Naive thymus-derived CD4-positive, alpha-beta T cell (primary cell): Measurements from ENCODE around the gene HIF3A. TPM values are rescaled to one million over a fixed set of nuclear protein-coding genes. Genes with fewer than 3 reads are reported as not detected.
"Not testable (repeated sequence)": the region's sequence is repeated elsewhere in the genome, so short reads cannot be mapped to it uniquely, and the experiment has no call there.

ENCODE experiments used
- ATAC-seq: fragments of 150-1000 bp; cut with Tn5 transposase; 2 replicates; pipeline ENCODE4 v1.10.0; 2021; ENCODE audit warnings: mild to moderate bottlenecking, moderate library complexity
- CTCF ChIA-PET: fragments of 350-600 bp; sonication (Branson Sonifier 250); formaldehyde crosslinking; loops from one replicate; lab custom pipeline; 2021; ENCODE audit warnings: antibody characterized with exemption; lab: Charles Lee
- POLR2A ChIA-PET: fragments of 350-600 bp; sonication (Branson Sonifier 250); formaldehyde crosslinking; loops from one replicate; lab custom pipeline; 2021; ENCODE audit warnings: antibody characterized with exemption, inconsistent platforms; lab: Charles Lee
- DNase-seq, 9 donors: peaks; one replicate each; pipeline versions ENCODE4 v3.0.0 to v3.0.0-alpha.2; 2020 to 2022; ENCODE audit warnings: mixed read lengths in 1 of 9
- H3K27ac ChIP-seq: one replicate; pipeline ENCODE4 v1.7.0; 2013; ENCODE audit warnings: mild to moderate bottlenecking, low read depth, low read length, moderate library complexity
- H3K27me3 ChIP-seq, 2 donors: one replicate each; pipeline ENCODE4 v1.7.0; 2013; ENCODE audit warnings: low read length in 2 of 2, mild to moderate bottlenecking in 2 of 2, moderate library complexity in 2 of 2; ENCODE audit not compliant: control insufficient read depth in 2 of 2, insufficient read depth in 2 of 2
- H3K36me3 ChIP-seq, 3 experiments: 1 replicate in 2 of 3; 2 replicates in 1 of 3; pipeline ENCODE4 v1.7.0; 2013; ENCODE audit warnings: low read length in 3 of 3, mild to moderate bottlenecking in 3 of 3, moderate library complexity in 1 of 3; ENCODE audit not compliant: insufficient read depth in 3 of 3, control insufficient read depth in 2 of 3
- H3K4me1 ChIP-seq, 2 donors: one replicate each; pipeline ENCODE4 v1.7.0; 2013; ENCODE audit warnings: low read length in 2 of 2, mild to moderate bottlenecking in 2 of 2, moderate library complexity in 1 of 2; ENCODE audit not compliant: control insufficient read depth in 2 of 2, insufficient read depth in 2 of 2
- H3K4me3 ChIP-seq: 2 replicates; pipeline ENCODE4 v1.7.0; 2013; ENCODE audit warnings: mild to moderate bottlenecking, low read length
- H3K9me3 ChIP-seq, 3 experiments: 1 replicate in 2 of 3; 2 replicates in 1 of 3; pipeline ENCODE4 v1.7.0; 2013; ENCODE audit warnings: low read length in 3 of 3; ENCODE audit not compliant: control insufficient read depth in 2 of 3
- H3K27ac Mint-ChIP-seq, 9 donors: one replicate each; pipeline ENCODE4 v1.8.0; 2020 to 2022; ENCODE audit warnings: mixed read lengths in 9 of 9, mild to moderate bottlenecking in 8 of 9, moderate library complexity in 5 of 9, inconsistent platforms in 2 of 9
- H3K27me3 Mint-ChIP-seq, 5 donors: one replicate each; pipeline ENCODE4 v1.8.0; 2021 to 2022; ENCODE audit warnings: mixed read lengths in 5 of 5, mild to moderate bottlenecking in 1 of 5
- H3K36me3 Mint-ChIP-seq, 5 donors: one replicate each; pipeline ENCODE4 v1.8.0; 2020 to 2022; ENCODE audit warnings: mixed read lengths in 5 of 5, mild to moderate bottlenecking in 3 of 5, inconsistent platforms in 1 of 5
- H3K4me1 Mint-ChIP-seq, 7 donors: one replicate each; pipeline ENCODE4 v1.8.0; 2020 to 2022; ENCODE audit warnings: mixed read lengths in 7 of 7, mild to moderate bottlenecking in 3 of 7, inconsistent platforms in 1 of 7
- H3K4me3 Mint-ChIP-seq, 10 donors: one replicate each; pipeline ENCODE4 v1.8.0; 2020 to 2022; ENCODE audit warnings: mild to moderate bottlenecking in 10 of 10, mixed read lengths in 10 of 10, moderate library complexity in 6 of 10, inconsistent platforms in 2 of 10
- H3K9me3 Mint-ChIP-seq, 11 donors: one replicate each; pipeline ENCODE4 v1.8.0; 2020 to 2022; ENCODE audit warnings: mixed read lengths in 11 of 11, mild to moderate bottlenecking in 4 of 11, inconsistent platforms in 1 of 11, moderate library complexity in 1 of 11
- intact Hi-C, 2 donors: fragments of 100-400 bp; cut with micrococcal nuclease; formaldehyde crosslinking; loops; one replicate each; pipeline ENCODE4 v1.15.1; 2023
- polyA plus RNA-seq, 2 donors: library from polyadenylated mRNA; unstranded; fragments of 300-500 nt; fragmentation: Illumina TruSeq; gene quantifications; one replicate each; pipeline ENCODE4 v1.2.3, GENCODE V29; 2021
- total RNA-seq, 6 experiments: library from RNA in 5 of 6; stranded (reverse) in 5 of 6; gene quantifications; 1 replicate in 5 of 6; 2 replicates in 1 of 6; pipeline ENCODE4 v1.2.3 and lab custom pipeline; 2021 to 2026

The HIF3A gene
- total and polyA plus RNA-seq, 7 experiments from 2014 or later, result not detected

DNA sequence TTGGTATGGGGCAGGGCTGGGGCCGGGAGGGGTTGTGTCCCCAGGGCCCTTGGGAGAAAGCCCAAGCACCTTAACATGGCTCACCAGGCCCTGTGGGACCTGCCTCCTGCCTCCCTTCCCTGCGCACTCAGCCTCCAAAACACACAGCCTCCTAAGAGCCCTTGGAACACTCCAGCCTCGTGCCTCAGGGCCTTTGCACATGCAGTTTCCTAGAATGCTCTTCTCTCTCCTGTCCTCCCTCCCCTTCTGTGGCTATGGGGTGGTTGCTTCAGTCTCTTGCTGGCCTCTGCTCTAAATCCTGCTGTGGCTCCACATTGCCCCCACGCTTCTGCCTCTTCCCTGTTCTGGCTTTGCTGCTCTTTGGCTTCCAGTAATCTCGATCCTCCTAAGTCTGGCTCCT lies 23.7 kb downstream of the HIF3A start:
- POLR2A ChIA-PET, result no interaction called here
- peaks cover 0 to 3% (median 0%) of the 10 kb centered on the region in 5 donors for H3K27me3 Mint-ChIP-seq
- no peak for DNase-seq

DNA sequence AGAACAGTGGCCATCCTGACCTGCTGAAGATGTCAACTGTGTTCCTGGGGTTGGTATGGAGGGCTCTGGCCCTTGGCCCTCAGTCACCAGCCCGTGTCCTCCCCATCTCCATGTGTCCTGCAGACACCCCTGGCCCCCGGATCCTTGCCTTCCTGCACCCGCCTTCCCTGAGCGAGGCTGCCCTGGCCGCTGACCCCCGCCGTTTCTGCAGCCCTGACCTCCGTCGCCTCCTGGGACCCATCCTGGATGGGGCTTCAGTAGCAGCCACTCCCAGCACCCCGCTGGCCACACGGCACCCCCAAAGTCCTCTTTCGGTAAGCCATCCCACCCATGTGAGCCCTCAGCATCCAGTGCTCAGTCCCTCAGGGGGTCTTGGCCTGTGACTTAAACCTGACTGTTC lies 24.8 kb downstream of the HIF3A start:
- no peak overlapping the region for H3K27ac Mint-ChIP-seq
- peaks cover 0 to 8% (median 0%) of the 10 kb centered on the region in 3 experiments for H3K9me3 ChIP-seq
- no peaks in the 10 kb centered on the region for H3K4me1 Mint-ChIP-seq
- no peak overlapping the region for H3K4me3 Mint-ChIP-seq
- ChIA-PET POLR2A (no interaction called here), CTCF (no interaction called here)
- intact Hi-C loops, result no loop called here
- H3K4me1 ChIP-seq, result no peaks in the 10 kb centered on the region
- H3K36me3 Mint-ChIP-seq, result peaks cover 0 to 4% (median 0%) of the 10 kb centered on the region in 5 donors
- DNase-seq (no peak), ATAC-seq (no peak)
- H3K4me3 ChIP-seq, result no peak overlapping the region
- no peaks in the 10 kb centered on the region for H3K36me3 ChIP-seq
- peaks cover 0 to 3% (median 0%) of the 10 kb centered on the region in 5 donors for H3K27me3 Mint-ChIP-seq
- no peaks in the 10 kb centered on the region for H3K27me3 ChIP-seq
- H3K27ac ChIP-seq, result no peak overlapping the region
- peaks cover 0 to 14% (median 12%) of the 10 kb centered on the region in 11 donors for H3K9me3 Mint-ChIP-seq

More for the DNA sequence above, 23.7 kb downstream of the HIF3A start:
- Histone ChIP-seq H3K9me3 (no peaks in the 10 kb centered on the region), H3K27ac (no peak overlapping the region), H3K4me3 (no peak overlapping the region), H3K36me3 (no peaks in the 10 kb centered on the region), H3K27me3 (no peaks in the 10 kb centered on the region), H3K4me1 (no peaks in the 10 kb centered on the region)
- intact Hi-C loops, result no loop called here
- ATAC-seq, result no peak
- peaks cover 0 to 3% (median 0%) of the 10 kb centered on the region in 5 donors for H3K36me3 Mint-ChIP-seq
- no peak overlapping the region for H3K27ac Mint-ChIP-seq
- H3K4me1 Mint-ChIP-seq, result no peaks in the 10 kb centered on the region
- CTCF ChIA-PET, result interaction anchor here (0.6 kb wide), 1 partner anchor 27 kb away, joined by 3 read pairs; the partner anchor contains the start of gene PPP5C
- H3K9me3 Mint-ChIP-seq, result peaks cover 0 to 3% (median 2%) of the 10 kb centered on the region in 11 donors
- H3K4me3 Mint-ChIP-seq, result no peak overlapping the region

DNA sequence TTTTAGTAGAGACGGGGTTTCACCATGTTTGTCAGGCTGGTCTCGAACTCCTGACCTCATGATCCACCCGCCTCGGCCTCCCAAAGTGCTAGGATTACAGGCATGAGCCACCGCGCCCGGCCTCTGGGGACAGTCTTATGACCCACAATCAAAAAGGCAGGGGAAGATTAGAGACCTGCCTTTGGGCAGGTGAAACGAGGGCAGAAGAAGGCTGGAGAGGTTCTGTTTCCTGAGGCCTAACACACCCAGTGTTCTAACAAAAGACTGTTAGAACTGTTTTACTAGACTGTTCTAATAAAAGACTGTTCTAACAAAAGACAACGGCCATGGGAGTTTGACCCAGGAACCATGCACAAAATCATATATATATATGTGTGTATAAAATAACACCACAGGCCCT lies 26.4 kb downstream of the HIF3A start:
- H3K36me3 ChIP-seq, H3K4me3 ChIP-seq, intact Hi-C loops, H3K27me3 ChIP-seq, H3K27me3 Mint-ChIP-seq, H3K4me1 ChIP-seq, POLR2A ChIA-PET, ATAC-seq, H3K27ac Mint-ChIP-seq, H3K4me1 Mint-ChIP-seq, CTCF ChIA-PET, DNase-seq, H3K4me3 Mint-ChIP-seq, H3K27ac ChIP-seq: not testable (repeated sequence)
- H3K36me3 Mint-ChIP-seq, result peaks cover 0 to 13% (median 0%) of the 10 kb centered on the region in 5 donors
- H3K9me3 Mint-ChIP-seq, result peaks cover 0 to 26% (median 15%) of the 10 kb centered on the region in 11 donors
- H3K9me3 ChIP-seq, result peaks cover 0 to 21% (median 0%) of the 10 kb centered on the region in 3 experiments

DNA sequence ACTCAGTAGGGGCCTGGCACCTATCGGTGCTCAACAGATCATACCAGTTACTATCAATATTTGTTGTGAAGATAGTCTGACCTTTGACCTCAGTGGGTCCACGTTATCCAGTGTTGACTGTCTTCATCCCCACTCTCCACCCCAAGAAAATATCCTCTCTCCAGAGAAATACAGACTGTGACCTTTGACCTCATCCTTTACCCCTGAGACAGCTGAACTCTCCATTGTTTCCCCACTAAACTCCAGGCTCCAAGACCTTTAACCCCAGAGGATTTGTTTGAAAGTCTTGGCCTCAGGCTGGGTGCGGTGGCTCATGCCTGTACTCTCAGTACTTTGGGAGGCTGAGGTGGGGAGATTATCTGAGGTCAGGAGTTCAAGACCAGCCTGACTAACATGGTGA lies 27.4 kb downstream of the HIF3A start:
- Mint-ChIP-seq H3K9me3 (peaks cover 0 to 32% (median 18%) of the 10 kb centered on the region in 11 donors), H3K27me3 (peaks cover 0 to 7% (median under 1%) of the 10 kb centered on the region in 5 donors), H3K4me1 (no peaks in the 10 kb centered on the region), H3K36me3 (peaks cover 0 to 19% (median 3%) of the 10 kb centered on the region in 5 donors), H3K27ac (no peak overlapping the region), H3K4me3 (no peak overlapping the region)
- DNase-seq (no peak), ATAC-seq (no peak)
- POLR2A ChIA-PET, result no interaction called here
- intact Hi-C loops, result no loop called here
- no peaks in the 10 kb centered on the region for H3K27me3 ChIP-seq
- H3K36me3 ChIP-seq, result no peaks in the 10 kb centered on the region
- no peak overlapping the region for H3K27ac ChIP-seq
- CTCF ChIA-PET, result no interaction called here
- peaks cover 0 to 30% (median 0%) of the 10 kb centered on the region in 3 experiments for H3K9me3 ChIP-seq
- H3K4me1 ChIP-seq, result no peaks in the 10 kb centered on the region
- H3K4me3 ChIP-seq, result no peak overlapping the region

DNA sequence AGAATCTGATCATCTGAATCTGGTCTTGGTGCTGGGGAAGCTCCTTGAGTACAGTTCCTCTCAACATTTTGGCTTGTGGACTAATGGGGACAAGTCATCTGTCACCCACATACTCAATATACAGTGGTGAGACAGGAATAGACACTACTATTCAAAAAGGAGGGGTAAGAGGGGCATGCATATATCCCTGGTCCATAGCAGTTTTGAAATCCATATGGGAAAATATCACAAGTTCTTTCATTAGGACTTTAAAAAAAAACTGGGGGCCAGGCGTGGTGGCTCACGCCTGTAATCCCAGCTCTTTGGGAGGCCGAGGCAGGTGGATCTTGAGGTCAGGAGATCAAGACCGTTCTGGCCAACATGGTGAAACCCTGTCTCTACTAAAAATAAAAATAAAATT lies 29.8 kb downstream of the HIF3A start:
- peaks cover 0 to 16% (median 5%) of the 10 kb centered on the region in 5 donors for H3K27me3 Mint-ChIP-seq
- H3K27ac Mint-ChIP-seq, result no peak overlapping the region
- no peak overlapping the region for H3K27ac ChIP-seq
- ChIA-PET POLR2A (interaction anchor here (0.6 kb wide), 1 partner anchor 10 kb away, joined by 4 read pairs; no protein-coding TSS in a partner anchor), CTCF (interaction anchor here (0.6 kb wide), 1 partner anchor 378 kb away, joined by 3 read pairs; no protein-coding TSS in a partner anchor)
- H3K9me3 ChIP-seq, result peaks cover 0 to 30% (median 0%) of the 10 kb centered on the region in 3 experiments
- ATAC-seq (no peak), DNase-seq (no peak)
- H3K4me3 Mint-ChIP-seq, result no peak overlapping the region
- peaks cover 3 to 19% (median 4%) of the 10 kb centered on the region in 5 donors for H3K36me3 Mint-ChIP-seq
- H3K36me3 ChIP-seq, result no peaks in the 10 kb centered on the region
- no peaks in the 10 kb centered on the region for H3K4me1 Mint-ChIP-seq
- H3K9me3 Mint-ChIP-seq, result peaks cover 8 to 37% (median 29%) of the 10 kb centered on the region in 11 donors
- no peak overlapping the region for H3K4me3 ChIP-seq
- H3K27me3 ChIP-seq, result no peaks in the 10 kb centered on the region
- no peaks in the 10 kb centered on the region for H3K4me1 ChIP-seq
- intact Hi-C loops, result no loop called here

DNA sequence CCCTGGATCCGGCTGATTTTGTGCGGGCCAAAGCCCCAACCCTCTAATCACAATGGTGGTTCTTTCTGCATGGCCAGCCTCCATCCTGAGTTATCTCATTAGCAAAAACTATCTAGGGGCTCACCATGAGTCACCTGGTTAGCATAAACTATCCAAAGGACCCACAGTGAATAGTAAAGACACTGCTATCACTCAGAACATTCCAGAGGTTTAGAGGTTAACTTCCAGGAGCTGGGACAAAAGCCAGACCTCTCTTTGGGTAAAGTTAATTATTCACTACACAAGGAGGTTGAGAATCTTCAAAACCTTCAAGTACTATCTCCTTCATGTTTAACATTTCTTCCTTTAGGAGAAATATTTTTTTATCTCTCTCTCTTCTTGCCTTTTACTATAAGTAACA lies 31.2 kb downstream of the HIF3A start:
- Mint-ChIP-seq H3K9me3 (peaks cover 8 to 37% (median 29%) of the 10 kb centered on the region in 11 donors), H3K27ac (no peak overlapping the region), H3K4me1 (no peaks in the 10 kb centered on the region), H3K27me3 (peaks cover 0 to 16% (median 5%) of the 10 kb centered on the region in 5 donors), H3K4me3 (no peak overlapping the region), H3K36me3 (peaks cover 3 to 19% (median 4%) of the 10 kb centered on the region in 5 donors)
- ChIA-PET CTCF (interaction anchor here (0.7 kb wide), 1 partner anchor 68 kb away, joined by 3 read pairs; no protein-coding TSS in a partner anchor), POLR2A (no interaction called here)
- Histone ChIP-seq H3K27ac (no peak overlapping the region), H3K4me1 (no peaks in the 10 kb centered on the region), H3K4me3 (no peak overlapping the region), H3K9me3 (peaks cover 0 to 30% (median 0%) of the 10 kb centered on the region in 3 experiments), H3K36me3 (no peaks in the 10 kb centered on the region), H3K27me3 (no peaks in the 10 kb centered on the region)
- intact Hi-C loops, result no loop called here
- ATAC-seq (no peak), DNase-seq (no peak)
